ENCODE results near the gene GNAL.
A peak's percentile ranks its signal among the peaks of the same experiment; 100 is the strongest.
"Not testable (repeated sequence)": the region's sequence is repeated elsewhere in the genome, so short reads cannot be mapped to it uniquely, and the experiment has no call there.

Gene GNAL

DNA sequence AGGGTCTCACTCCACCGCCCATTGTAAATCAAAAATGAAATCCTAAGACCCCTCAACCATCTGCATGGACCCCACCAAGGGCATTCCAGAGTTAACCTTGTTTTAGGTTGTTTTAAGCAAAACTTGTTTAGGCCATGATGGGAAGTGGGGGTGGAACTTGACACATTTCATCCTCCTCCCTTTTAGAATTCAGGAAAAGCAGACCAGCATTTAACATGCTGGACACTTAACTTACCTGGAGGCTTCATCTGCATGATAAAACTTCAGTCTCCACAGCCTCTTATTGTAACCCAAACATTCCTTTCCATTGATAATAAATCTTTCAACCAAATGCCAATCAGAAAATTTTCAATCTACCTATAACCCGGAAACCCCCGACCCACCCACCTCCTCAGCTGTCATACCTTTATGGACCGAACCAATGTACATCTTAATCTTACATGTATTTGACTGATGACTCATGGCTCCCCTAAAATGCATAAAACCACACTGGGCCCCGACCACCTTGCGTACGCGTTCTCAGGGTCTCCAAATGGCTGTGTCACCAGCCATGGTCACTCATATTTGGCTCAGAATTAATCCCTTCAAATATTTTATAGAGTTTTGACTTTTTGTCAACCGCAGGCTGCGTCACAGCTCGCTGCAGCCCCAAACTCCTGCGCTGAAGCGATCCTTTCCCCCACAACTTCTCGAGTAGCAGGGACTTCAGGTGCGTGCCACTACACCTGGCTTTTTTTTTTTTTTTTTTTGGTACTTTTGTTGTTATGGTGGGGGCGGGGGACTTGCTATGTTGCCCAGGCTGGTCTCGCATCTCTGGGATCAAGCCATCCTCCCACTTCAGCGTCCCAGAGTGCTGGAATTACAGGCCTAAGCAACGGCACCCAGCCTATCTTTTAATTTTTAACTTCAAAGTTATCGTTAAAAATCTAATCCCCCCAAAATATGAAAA lies 218.1 kb downstream of the GNAL start:
- DNase-seq (ENCODE audit: low read depth in 2 of 2) = no peak

DNA sequence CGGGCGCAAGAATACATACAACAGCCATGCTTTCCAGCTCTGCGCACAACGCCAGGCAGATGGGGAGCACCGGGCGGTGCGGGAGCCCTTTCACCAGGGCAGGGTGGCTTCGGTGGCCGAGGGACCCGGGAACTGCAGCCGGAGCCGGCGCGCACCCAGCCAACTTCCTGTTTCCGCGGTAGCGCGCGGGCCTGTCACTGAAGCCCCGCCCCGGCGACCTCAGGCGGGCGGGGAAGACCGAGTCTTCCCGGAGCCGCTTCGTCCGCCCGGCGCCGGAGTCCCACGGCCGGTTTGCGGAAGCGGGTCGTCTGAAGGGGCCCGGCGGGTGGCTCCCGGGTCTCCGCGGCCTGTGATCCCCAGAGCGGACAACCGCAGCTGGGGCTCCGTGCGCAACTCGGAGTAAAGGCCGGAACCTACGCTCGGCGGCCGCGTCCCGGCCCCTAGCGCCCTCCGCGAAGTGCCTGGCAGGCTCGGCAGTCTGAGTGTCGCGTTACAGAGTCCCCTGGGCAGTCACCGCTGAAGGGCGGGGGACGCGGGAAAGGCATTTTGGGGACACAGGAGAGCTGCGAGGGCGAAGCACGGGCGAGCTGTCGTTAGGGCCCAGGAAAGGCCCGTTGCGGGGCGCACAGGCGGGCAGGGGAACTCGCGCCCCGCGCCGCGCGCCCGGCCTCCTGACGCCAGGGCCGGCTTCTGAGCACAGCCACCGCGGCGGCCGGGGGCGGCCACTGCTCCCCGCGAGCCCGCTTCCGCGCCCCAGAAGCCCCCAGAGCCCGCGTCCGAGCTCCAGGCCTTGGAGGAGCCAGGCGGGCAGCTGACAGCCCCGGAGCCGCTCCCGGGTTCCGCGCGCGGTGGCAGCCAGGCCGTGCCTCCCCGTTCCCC lies 219.4 kb downstream of the GNAL start, which contains the start of gene MPPE1:
Gene MPPE1 (minus strand): TSS at position 136 of the 879 bp plus-strand sequence. CDS start 11,053 bp downstream, outside the sequence.
- peak; percentile 43 to 52 for DNase-seq (ENCODE audit: low read depth in 2 of 2)

DNA sequence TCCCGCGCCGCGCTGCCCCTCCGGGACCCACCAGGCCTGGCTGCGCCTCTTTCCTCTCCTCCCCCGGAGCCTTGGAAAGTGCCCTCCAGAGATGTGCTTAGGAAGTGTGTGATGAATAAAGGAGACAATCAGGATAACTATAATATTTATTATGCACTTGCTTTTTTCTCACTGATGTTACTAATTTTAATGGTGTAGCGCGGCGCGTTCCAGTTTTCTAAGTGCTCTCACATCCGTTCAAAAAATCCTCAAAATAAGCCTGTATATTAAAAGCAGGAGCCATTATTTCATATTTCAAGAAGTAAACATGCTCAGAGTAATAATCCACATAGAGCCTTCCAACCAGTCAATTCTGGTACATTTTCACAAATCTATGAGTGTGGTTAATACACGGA lies 220.0 kb downstream of the GNAL start:
- no peak for DNase-seq (ENCODE audit: low read depth in 2 of 2)

DNA sequence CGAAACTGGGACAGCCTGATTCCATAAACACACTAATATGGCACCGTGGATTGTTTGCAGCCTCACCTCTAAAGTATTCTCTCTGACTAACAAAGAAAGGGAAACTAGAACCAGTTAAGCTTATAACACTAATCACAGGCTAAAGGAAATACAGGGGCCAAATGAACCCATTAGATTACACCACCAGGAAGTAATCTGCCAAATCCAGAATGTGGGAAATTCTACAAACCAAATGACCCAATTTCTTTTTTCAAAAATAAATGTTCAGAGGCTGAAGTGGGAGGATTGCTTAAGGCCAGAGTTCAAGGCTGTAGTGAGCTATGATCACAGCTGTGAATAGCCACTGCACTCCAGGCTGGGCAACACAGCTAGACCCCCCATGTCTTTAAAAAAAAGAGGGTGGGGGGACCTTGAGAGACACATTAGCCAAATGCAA lies 220.5 kb downstream of the GNAL start:
- no peak for DNase-seq (ENCODE audit: low read depth in 2 of 2)

DNA sequence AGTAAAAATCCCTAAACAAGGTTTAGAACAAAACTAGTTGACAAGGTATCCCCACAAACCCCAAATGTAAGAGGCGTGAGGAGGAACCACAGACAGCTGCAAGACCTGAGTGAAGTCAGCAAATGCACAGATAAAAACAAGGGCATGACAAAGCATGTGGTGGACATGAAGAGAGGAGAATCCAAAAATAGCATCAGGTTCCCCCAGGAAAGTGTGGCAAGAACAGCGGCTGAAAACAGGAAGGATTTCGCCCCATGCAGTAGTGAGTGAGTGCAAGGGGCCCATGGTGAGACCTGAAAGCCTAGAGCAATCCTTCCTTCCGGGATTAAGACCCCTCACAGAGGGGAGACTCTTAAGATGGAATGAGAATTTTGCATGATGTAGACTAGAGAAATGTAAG lies 227.8 kb downstream of the GNAL start:
- DNase-seq (ENCODE audit: low read depth in 2 of 2) = not testable (repeated sequence)

DNA sequence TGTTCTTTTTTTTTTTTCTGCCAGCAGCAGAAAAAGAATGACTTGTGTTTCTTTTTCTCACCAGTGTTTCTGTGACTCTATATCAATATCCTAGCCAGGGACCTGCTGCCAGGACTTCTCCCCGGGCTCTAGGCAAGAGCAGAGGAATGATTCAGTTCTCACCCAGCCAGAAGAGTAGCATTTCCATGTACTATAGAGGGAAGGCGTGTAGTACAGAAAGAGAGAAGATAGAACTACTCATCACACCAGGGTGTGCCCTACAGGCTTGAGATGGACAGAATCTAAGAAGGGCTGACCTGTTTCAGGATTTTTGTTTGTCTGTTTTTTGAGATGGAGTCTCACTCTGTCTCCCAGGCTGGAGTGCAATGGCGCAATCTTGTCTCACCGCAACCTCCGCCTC lies 230.5 kb downstream of the GNAL start:
- DNase-seq (ENCODE audit: low read depth in 2 of 2) = not testable (repeated sequence)

DNA sequence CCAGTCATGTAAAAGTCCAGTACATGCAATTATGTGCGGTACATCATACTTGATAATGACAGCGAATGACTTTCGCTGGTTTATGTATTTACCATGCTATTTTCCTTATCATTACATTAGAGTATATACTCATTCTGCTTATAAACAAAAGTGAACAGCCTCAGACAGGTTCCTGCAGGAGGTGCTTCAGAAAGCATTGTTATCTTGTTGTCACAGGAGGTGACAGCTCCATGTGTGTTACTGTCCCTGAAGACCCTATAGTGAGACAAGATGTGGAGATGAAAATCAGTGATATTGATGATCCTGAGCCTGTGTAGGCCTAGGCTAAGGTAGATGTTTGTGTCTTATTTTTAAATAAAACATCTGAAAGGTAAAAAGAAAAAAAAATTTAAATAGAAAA lies 234.4 kb downstream of the GNAL start:
- no peak for DNase-seq (ENCODE audit: low read depth in 2 of 2)

DNA sequence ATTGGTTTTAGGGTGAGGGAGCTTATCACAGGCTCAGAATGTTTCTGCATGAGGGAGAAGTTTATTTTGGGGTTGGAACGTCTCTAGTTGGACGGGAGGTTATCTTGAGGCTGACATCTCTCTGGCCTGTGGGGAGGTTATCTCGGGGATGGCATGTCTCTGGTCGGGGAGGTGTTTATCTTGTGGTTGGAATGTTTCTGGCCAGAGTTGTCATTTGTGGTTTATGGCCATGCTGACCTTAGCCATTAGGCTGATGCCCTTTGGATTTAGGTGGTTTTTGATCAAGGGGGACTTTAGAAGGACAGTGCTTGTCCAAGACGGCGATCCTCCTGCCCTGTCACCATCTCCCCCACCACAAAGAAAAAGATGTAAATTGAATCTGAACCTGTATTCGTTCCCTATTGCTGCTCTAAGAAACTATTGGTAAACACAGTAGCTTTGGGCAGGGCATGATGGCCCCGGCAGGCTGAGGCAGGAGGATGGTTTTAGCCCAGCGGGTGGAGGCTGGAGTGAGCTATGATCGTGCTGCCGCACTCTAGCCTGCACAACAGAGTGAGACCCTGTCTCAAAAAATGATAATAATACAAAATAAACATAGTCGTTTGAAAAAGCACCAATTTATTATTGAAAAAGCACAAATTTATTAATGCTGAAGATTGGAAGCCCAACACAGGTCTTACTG lies 236.9 kb downstream of the GNAL start:
- no peak for DNase-seq (ENCODE audit: low read depth in 2 of 2)

DNA sequence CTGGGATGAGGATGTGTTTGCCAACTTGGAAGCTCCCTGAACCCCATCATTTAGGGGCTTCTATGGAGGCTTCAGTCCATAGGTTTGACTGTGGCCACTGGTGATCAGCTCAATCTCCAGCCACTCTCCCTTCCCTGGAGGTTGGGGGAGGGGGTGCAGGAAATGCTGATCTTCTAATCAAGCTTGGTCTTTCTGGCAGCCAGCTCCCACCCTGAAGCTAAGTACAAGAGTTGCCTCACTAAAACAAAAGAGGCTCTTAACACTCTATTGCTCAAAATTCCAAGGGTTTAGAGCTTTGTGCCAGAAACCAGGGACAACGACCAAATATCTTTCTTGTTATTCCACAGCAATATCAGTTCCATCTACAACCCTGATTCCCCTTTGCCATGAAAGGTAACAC lies 238.4 kb downstream of the GNAL start:
- DNase-seq (ENCODE audit: low read depth in 2 of 2) = no peak

DNA sequence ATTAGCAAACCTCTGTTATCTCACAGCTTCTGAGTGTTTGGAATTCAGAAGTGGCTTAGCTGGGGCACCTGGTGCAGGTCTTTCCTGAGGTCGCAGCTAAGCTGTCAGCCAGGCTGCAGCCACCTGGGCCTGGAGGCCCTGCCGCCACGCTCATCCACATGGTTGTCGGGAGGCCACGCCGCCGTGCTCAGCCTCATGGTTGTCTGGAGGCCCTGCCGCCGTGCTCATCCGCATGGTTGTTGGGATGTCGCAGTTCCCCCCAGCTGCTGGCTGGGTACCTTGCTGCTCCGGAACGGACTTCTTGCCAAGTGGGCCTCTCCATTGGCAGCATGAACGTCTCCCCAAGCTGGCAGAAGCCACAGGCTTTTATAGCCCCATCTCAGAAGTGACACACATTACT lies 243.3 kb downstream of the GNAL start:
- no peak for DNase-seq (ENCODE audit: low read depth in 2 of 2)

Data from fibroblast of skin of left quadriceps (primary cell).